SU-DHL-6 (cell line): ENCODE data around the gene GALNT10.

ENCODE experiments used
- H2AFZ ChIP-seq: fragments of 200-600 bp; sonication (generic); 2 replicates; pipeline ENCODE4 v1.6.1; 2014; ENCODE audit warnings: low read depth, mild to moderate bottlenecking, moderate library complexity, mixed read lengths, antibody characterized with exemption, low read length; ENCODE audit not compliant: severe bottlenecking
- H3F3A ChIP-seq: fragments of 200-600 bp; shearing (Covaris generic); 2 replicates; pipeline ENCODE4 v1.6.0; 2016; ENCODE audit warnings: antibody characterized with exemption, mild to moderate bottlenecking; ENCODE audit not compliant: insufficient read depth
- H3K27ac ChIP-seq: fragments of 200-600 bp; sonication (generic); 2 replicates; pipeline ENCODE4 v1.5.1; 2016; ENCODE audit warnings: low read depth, mild to moderate bottlenecking, low read length, moderate library complexity, mixed read lengths
- H3K27me3 ChIP-seq: fragments of 200-600 bp; sonication (generic), shearing (Covaris generic); 2 replicates; pipeline ENCODE4 v1.6.0; 2014; ENCODE audit warnings: mild to moderate bottlenecking, low read length
- H3K36me3 ChIP-seq: fragments of 200-600 bp; sonication (generic); 2 replicates; pipeline ENCODE4 v1.6.1; 2014; ENCODE audit warnings: mild to moderate bottlenecking, low read length, mixed read lengths
- H3K4me2 ChIP-seq: fragments of 300-600, 200-600 bp; shearing (Covaris generic), sonication (generic); 2 replicates; pipeline ENCODE4 v1.6.0; 2014; ENCODE audit warnings: low read length, low read depth, mild to moderate bottlenecking; ENCODE audit not compliant: poor library complexity, severe bottlenecking
- H3K4me3 ChIP-seq: fragments of 200-600 bp; sonication (generic); 2 replicates; pipeline ENCODE4 v1.5.1; 2014; ENCODE audit warnings: antibody characterized with exemption, low read length, mild to moderate bottlenecking, mixed read lengths; ENCODE audit not compliant: insufficient read depth, poor library complexity, severe bottlenecking
- H3K79me2 ChIP-seq: fragments of 200-600 bp; sonication (generic); 2 replicates; pipeline ENCODE4 v1.6.1; 2014; ENCODE audit warnings: mild to moderate bottlenecking, low read length, moderate library complexity; ENCODE audit not compliant: insufficient read depth
- H3K9ac ChIP-seq: fragments of 200-600 bp; sonication (generic); 2 replicates; pipeline ENCODE4 v1.7.0; 2014; ENCODE audit warnings: mild to moderate bottlenecking, low read length
- H3K9me2 ChIP-seq: fragments of 200-600 bp; sonication (generic); replicated peaks from 2 replicates; pipeline ENCODE4 v1.6.1; 2014; ENCODE audit warnings: low read length; ENCODE audit not compliant: insufficient read depth
- H3K9me3 ChIP-seq: fragments of 200-600 bp; sonication (generic); 2 replicates; pipeline ENCODE4 v1.6.1; 2014; ENCODE audit warnings: low read length, mixed read lengths; ENCODE audit not compliant: insufficient read depth
- H4K20me1 ChIP-seq: fragments of 200-600 bp; sonication (generic); 2 replicates; pipeline ENCODE4 v1.6.1; 2014; ENCODE audit warnings: low read depth, mild to moderate bottlenecking, antibody characterized with exemption, low read length, moderate library complexity, mixed read lengths
- EZH2phosphoT487 ChIP-seq: fragments of 200-600 bp; sonication (generic), shearing (Covaris generic); conservative IDR thresholded peaks from 2 replicates; pipeline ENCODE4 v1.6.1; 2018; ENCODE audit warnings: mild to moderate bottlenecking, antibody characterized with exemption, low read length, moderate library complexity, mixed read lengths
- TF ChIP-seq, protein P1 (sequence below): fragments of 200-600 bp; sonication (generic); IDR thresholded peaks from one replicate; pipeline ENCODE4 v1.5.1; 2017; ENCODE audit warnings: antibody characterized with exemption, mild to moderate bottlenecking, low read length, moderate library complexity; ENCODE audit not compliant: insufficient read depth, poor library complexity, severe bottlenecking

The GALNT10 gene

DNA sequence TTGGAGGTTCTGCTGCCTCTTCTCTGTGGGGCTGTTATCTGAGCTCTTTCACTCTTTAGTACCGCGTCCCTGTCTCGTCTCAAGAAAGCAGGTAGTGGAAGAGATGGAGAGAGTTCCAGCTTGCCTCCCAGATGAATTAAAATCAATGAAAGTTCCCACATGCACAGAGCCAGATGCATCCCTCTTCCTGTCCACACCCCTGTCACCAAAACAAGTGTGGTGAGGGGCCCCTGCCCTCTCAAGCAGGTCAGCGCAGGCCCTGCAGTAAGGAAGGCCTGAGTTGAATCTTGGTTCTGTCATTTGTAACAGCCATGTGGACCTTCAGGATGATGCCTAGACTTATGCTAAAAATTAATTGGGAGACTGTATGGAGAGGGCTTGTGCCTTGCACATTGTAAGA, 26.9 kb downstream of the GALNT10 start:
- no peak overlapping the region for H3K27ac ChIP-seq
- H3K27me3 ChIP-seq = no peaks in the 10 kb centered on the region
- H3K4me3 ChIP-seq = no peak overlapping the region
- H3K9ac ChIP-seq = no peak overlapping the region
- no peaks in the 10 kb centered on the region for H3F3A ChIP-seq
- no peaks in the 10 kb centered on the region for H3K9me3 ChIP-seq
- TF ChIP-seq EZH2phosphoT487 = no peak
- TF ChIP-seq, protein P1, sequence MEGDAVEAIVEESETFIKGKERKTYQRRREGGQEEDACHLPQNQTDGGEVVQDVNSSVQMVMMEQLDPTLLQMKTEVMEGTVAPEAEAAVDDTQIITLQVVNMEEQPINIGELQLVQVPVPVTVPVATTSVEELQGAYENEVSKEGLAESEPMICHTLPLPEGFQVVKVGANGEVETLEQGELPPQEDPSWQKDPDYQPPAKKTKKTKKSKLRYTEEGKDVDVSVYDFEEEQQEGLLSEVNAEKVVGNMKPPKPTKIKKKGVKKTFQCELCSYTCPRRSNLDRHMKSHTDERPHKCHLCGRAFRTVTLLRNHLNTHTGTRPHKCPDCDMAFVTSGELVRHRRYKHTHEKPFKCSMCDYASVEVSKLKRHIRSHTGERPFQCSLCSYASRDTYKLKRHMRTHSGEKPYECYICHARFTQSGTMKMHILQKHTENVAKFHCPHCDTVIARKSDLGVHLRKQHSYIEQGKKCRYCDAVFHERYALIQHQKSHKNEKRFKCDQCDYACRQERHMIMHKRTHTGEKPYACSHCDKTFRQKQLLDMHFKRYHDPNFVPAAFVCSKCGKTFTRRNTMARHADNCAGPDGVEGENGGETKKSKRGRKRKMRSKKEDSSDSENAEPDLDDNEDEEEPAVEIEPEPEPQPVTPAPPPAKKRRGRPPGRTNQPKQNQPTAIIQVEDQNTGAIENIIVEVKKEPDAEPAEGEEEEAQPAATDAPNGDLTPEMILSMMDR = no peak
- no peak overlapping the region for H3K4me2 ChIP-seq
- no peaks in the 10 kb centered on the region for H3K36me3 ChIP-seq
- no peak overlapping the region for H2AFZ ChIP-seq
- H4K20me1 ChIP-seq = no peaks in the 10 kb centered on the region
- H3K79me2 ChIP-seq = no peaks in the 10 kb centered on the region
- no peaks in the 10 kb centered on the region for H3K9me2 ChIP-seq

DNA sequence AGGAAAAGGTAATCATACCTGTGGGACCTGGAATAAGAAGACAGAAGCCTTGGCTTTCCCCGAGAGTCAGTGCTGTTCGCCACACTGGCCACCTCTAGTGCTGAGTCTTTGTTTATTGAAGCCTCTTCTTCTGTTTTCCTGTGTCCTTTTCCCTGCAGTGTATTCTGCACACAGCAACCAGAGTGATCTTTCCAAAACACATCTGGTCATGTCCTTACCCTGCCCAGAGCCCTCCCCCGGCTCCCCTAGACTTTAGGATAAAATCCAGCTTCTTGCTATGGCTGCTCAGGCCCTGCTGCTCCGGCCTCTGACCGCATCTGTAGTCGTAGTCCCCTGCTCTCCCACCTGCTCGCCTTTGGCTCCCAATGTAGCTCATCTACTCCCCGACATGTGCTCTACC, 28.3 kb downstream of the GALNT10 start:
- H3K79me2 ChIP-seq = no peaks in the 10 kb centered on the region
- no peak overlapping the region for H3K4me2 ChIP-seq
- H3K9ac ChIP-seq = no peak overlapping the region
- no peak overlapping the region for H3K4me3 ChIP-seq
- no peaks in the 10 kb centered on the region for H3K9me2 ChIP-seq
- no peaks in the 10 kb centered on the region for H3K36me3 ChIP-seq
- no peaks in the 10 kb centered on the region for H3F3A ChIP-seq
- H3K27ac ChIP-seq = no peak overlapping the region
- H4K20me1 ChIP-seq = no peaks in the 10 kb centered on the region
- H3K9me3 ChIP-seq = no peaks in the 10 kb centered on the region
- no peak for TF ChIP-seq EZH2phosphoT487
- TF ChIP-seq, protein P1 = no peak
- no peak overlapping the region for H2AFZ ChIP-seq
- H3K27me3 ChIP-seq = no peaks in the 10 kb centered on the region

DNA sequence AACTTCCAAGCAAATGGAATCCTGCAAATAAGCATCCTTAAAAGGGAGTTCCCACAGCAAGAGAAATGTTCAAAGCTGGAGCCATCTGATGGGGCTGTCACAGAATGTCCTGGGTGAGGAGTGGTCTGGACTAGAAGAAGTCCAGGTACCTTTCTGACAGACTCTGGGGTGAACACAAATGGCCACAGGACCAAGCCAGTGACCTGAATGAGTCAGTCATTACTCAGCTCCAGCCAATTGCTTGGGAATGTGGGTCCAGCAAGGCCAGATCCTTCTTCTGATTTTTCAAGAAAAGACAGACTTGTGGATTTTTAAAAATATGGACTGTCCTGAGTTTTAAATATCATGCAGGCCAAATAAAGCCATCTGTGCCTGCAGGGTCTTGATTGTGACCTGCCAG, 30.1 kb downstream of the GALNT10 start:
- H3K79me2 ChIP-seq = no peaks in the 10 kb centered on the region
- no peaks in the 10 kb centered on the region for H3K9me2 ChIP-seq
- H2AFZ ChIP-seq = no peak overlapping the region
- H4K20me1 ChIP-seq = no peaks in the 10 kb centered on the region
- H3K27me3 ChIP-seq = no peaks in the 10 kb centered on the region
- no peak overlapping the region for H3K9ac ChIP-seq
- TF ChIP-seq, protein P1 = no peak
- TF ChIP-seq EZH2phosphoT487 = no peak
- no peak overlapping the region for H3K27ac ChIP-seq
- H3K4me3 ChIP-seq = no peak overlapping the region
- no peaks in the 10 kb centered on the region for H3K36me3 ChIP-seq
- H3K9me3 ChIP-seq = no peaks in the 10 kb centered on the region
- H3K4me2 ChIP-seq = no peak overlapping the region
- no peaks in the 10 kb centered on the region for H3F3A ChIP-seq

DNA sequence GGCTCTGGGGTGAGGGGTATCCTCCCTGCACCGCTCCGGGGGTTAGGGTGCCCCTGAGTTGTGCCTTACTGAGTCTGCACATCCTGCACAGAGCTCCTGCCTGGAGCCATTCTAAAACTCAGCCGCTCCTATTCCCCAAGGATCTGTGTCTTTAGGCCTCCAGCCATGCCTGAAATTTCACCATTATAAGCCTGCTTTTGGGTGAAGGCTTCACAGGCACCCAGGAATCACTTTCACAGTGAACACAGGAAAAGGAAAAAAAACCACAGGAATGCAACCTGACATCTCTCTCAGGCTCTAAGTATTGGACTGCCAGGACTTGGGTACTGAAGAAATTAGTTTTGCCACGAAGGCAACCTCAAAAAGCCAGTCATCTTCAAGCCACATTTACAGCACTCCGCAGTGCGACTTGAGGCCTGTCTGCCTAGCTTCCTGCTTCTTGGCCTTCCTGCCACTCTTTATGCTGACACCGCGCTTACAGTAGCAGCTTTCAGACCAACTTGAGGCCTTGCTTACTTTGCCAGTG, 30.9 kb downstream of the GALNT10 start:
- H3F3A ChIP-seq = no peaks in the 10 kb centered on the region
- no peaks in the 10 kb centered on the region for H4K20me1 ChIP-seq
- H3K27me3 ChIP-seq = no peaks in the 10 kb centered on the region
- no peaks in the 10 kb centered on the region for H3K79me2 ChIP-seq
- H3K9me2 ChIP-seq = no peaks in the 10 kb centered on the region
- H3K4me2 ChIP-seq = no peak overlapping the region
- H2AFZ ChIP-seq = no peak overlapping the region
- H3K4me3 ChIP-seq = no peak overlapping the region
- peaks cover 3% of the 10 kb centered on the region; the same call in 1 of the 2 replicates for H3K9me3 ChIP-seq
- no peak for TF ChIP-seq EZH2phosphoT487
- TF ChIP-seq, protein P1 = no peak
- no peak overlapping the region for H3K27ac ChIP-seq
- H3K36me3 ChIP-seq = no peaks in the 10 kb centered on the region
- no peak overlapping the region for H3K9ac ChIP-seq
